Trophoblast cell (in vitro differentiated cells and primary cell): ENCODE measurements around the gene RABEPK.

Experiments used
- DNase-seq, 2 donors: peaks; one replicate each; pipeline ENCODE4 v3.0.0-alpha.2; 2016
- H2AFZ ChIP-seq: 2 replicates; pipeline ENCODE4 v1.6.1; 2013; ENCODE audit warnings: low read length, moderate library complexity, mild to moderate bottlenecking; ENCODE audit not compliant: insufficient read depth, poor library complexity
- H2AK5ac ChIP-seq: 2 replicates; pipeline ENCODE4 v1.6.1; 2013; ENCODE audit warnings: mild to moderate bottlenecking, low read length
- H2BK120ac ChIP-seq: 2 replicates; pipeline ENCODE4 v1.6.1; 2013; ENCODE audit warnings: low read length, mild to moderate bottlenecking, moderate library complexity; ENCODE audit not compliant: insufficient read depth, poor library complexity
- H2BK12ac ChIP-seq: 2 replicates; pipeline ENCODE4 v1.6.1; 2013; ENCODE audit warnings: mild to moderate bottlenecking, low read length, moderate library complexity
- H2BK5ac ChIP-seq: 2 replicates; pipeline ENCODE4 v1.6.1; 2013; ENCODE audit warnings: low read length, low read depth, moderate library complexity, mild to moderate bottlenecking; ENCODE audit not compliant: poor library complexity
- H3K14ac ChIP-seq: 2 replicates; pipeline ENCODE4 v1.6.1; 2013; ENCODE audit warnings: mild to moderate bottlenecking, low read length
- H3K18ac ChIP-seq: 2 replicates; pipeline ENCODE4 v1.6.1; 2013; ENCODE audit warnings: mild to moderate bottlenecking, low read length
- H3K23ac ChIP-seq: 2 replicates; pipeline ENCODE4 v1.6.1; 2013; ENCODE audit warnings: low read length
- H3K27ac ChIP-seq: 2 replicates; pipeline ENCODE4 v1.5.1; 2013; ENCODE audit warnings: low read depth, mild to moderate bottlenecking, inconsistent platforms, low read length, moderate library complexity
- H3K27me3 ChIP-seq: 2 replicates; pipeline ENCODE4 v1.6.1; 2013; ENCODE audit warnings: inconsistent platforms, mild to moderate bottlenecking, low read length, moderate library complexity; ENCODE audit not compliant: insufficient read depth
- H3K36me3 ChIP-seq, 2 experiments: 1 replicate in 1 of 2; 2 replicates in 1 of 2; pipeline ENCODE4 v1.6.1; 2013; ENCODE audit warnings: low read length in 2 of 2, mild to moderate bottlenecking in 2 of 2, moderate library complexity in 1 of 2; ENCODE audit not compliant: insufficient read depth in 2 of 2, control insufficient read depth in 1 of 2
- H3K4ac ChIP-seq: 2 replicates; pipeline ENCODE4 v1.6.1; 2013; ENCODE audit warnings: low read depth, mild to moderate bottlenecking, low read length, moderate library complexity
- H3K4me1 ChIP-seq, 2 experiments: 1 replicate in 1 of 2; 2 replicates in 1 of 2; pipeline ENCODE4 v1.6.1; 2013; ENCODE audit warnings: low read length in 2 of 2, mild to moderate bottlenecking in 2 of 2, moderate library complexity in 1 of 2; ENCODE audit not compliant: insufficient read depth in 2 of 2, control insufficient read depth in 1 of 2
- H3K4me2 ChIP-seq: 2 replicates; pipeline ENCODE4 v1.6.1; 2013; ENCODE audit warnings: inconsistent platforms, mild to moderate bottlenecking, low read length, moderate library complexity
- H3K4me3 ChIP-seq: 2 replicates; pipeline ENCODE4 v1.5.1; 2013; ENCODE audit warnings: mild to moderate bottlenecking, low read depth, low read length, inconsistent platforms
- H3K79me1 ChIP-seq: one replicate; pipeline ENCODE4 v1.6.1; 2013; ENCODE audit warnings: low read length
- H3K79me2 ChIP-seq: 2 replicates; pipeline ENCODE4 v1.6.1; 2013; ENCODE audit warnings: low read length, mild to moderate bottlenecking; ENCODE audit not compliant: control insufficient read depth, insufficient read depth, poor library complexity
- H3K9ac ChIP-seq: 2 replicates; pipeline ENCODE4 v1.6.1; 2013; ENCODE audit warnings: mild to moderate bottlenecking, low read length
- H3K9me3 ChIP-seq: 2 replicates; pipeline ENCODE4 v1.6.1; 2013; ENCODE audit warnings: low read depth, mild to moderate bottlenecking, control low read depth, inconsistent platforms, low read length; ENCODE audit not compliant: insufficient read depth
- H4K12ac ChIP-seq: 2 replicates; pipeline ENCODE4 v1.6.1; 2013; ENCODE audit warnings: low read depth, mild to moderate bottlenecking, low read length, moderate library complexity
- H4K8ac ChIP-seq: 2 replicates; pipeline ENCODE4 v1.6.1; 2013; ENCODE audit warnings: low read depth, mild to moderate bottlenecking, low read length, moderate library complexity
- H4K91ac ChIP-seq: one replicate; pipeline ENCODE4 v1.6.1; 2013; ENCODE audit warnings: low read depth, mild to moderate bottlenecking, low read length, moderate library complexity
- WGBS: extraction: QIAGEN DNeasy Blood & Tissue Kit; methylation state at CpG from one replicate; pipeline ENCODE4 v1.1.7; 2013; ENCODE audit warnings: missing lambda C conversion rate; ENCODE audit not compliant: insufficient read length, insufficient coverage; ENCODE audit errors: extremely low coverage; 5-methylcytosine and 5-hydroxymethylcytosine counted together

The RABEPK gene

DNA sequence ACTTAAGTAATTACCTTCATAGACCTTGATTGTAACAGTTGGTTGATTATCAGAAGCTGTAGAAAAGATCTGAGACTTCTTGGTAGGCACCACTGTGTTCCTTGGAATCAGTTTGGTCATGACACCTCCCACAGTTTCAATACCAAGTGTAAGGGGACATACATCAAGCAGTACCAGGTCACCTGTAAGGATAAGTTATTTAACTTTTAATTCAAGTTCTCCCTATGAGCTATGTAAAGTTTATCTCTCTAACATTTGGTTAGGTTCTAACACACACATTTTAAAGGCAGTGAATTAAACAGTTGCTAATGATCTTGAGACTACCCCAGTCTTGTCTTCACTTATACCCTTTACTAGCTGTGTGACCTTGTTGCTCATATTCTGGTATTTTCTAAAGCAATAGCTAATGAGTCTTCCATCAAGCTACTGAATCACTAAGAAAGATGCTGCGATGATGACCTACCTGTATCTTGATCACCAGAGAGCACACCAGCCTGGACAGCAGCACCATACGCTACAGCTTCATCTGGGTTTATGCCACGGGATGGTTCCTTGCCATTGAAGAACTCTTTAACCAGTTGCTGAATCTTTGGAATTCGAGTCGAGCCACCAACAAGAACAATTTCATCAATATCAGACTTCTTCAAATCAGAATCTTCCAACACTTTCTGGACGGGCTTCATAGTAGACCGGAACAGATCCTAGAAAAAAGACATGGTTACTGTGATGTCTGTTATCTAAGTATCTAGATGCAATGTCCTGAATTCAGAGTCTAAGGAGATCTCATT lies 38.0 kb downstream of the RABEPK start:
- Histone ChIP-seq H3K4me3 (no peak overlapping the region), H2BK5ac (no peak overlapping the region), H3K36me3 (peaks cover 21 to 39% of the 10 kb centered on the region in 2 experiments), H3K9me3 (no peaks in the 10 kb centered on the region), H2BK12ac (no peak overlapping the region), H4K91ac (no peak overlapping the region), H2AFZ (no peak overlapping the region), H3K14ac (no peak overlapping the region), H3K4me1 (peaks cover 8 to 10% of the 10 kb centered on the region in 2 experiments), H4K12ac (no peak overlapping the region), H3K27me3 (no peaks in the 10 kb centered on the region), H4K8ac (no peak overlapping the region), H3K23ac (no peak overlapping the region), H3K4ac (peak overlapping the region; percentile 39), H3K79me1 (peaks cover 11% of the 10 kb centered on the region), H2BK120ac (no peak overlapping the region), H2AK5ac (no peak overlapping the region), H3K4me2 (peak overlapping the region; percentile 45), H3K18ac (no peak overlapping the region), H3K79me2 (peaks cover 13% of the 10 kb centered on the region), H3K27ac (no peak overlapping the region), H3K9ac (no peak overlapping the region)
- no peak for DNase-seq
- no CpG with 5 or more reads among the region's 7 CpGs for WGBS

- H3K4me3 ChIP-seq = peak overlapping the region; percentile 25
- no peak overlapping the region for H2BK120ac ChIP-seq
- no peaks in the 10 kb centered on the region for H3K9me3 ChIP-seq
- H3K18ac ChIP-seq = no peak overlapping the region
- no peaks in the 10 kb centered on the region for H3K27me3 ChIP-seq
- H2BK5ac ChIP-seq = no peak overlapping the region
- H3K79me2 ChIP-seq = peaks cover 13% of the 10 kb centered on the region
- no peak for DNase-seq
- peaks cover 8 to 10% of the 10 kb centered on the region in 2 experiments for H3K4me1 ChIP-seq
- no peak overlapping the region for H2AFZ ChIP-seq
- no peak overlapping the region for H4K8ac ChIP-seq
- H4K91ac ChIP-seq = no peak overlapping the region
- no peak overlapping the region for H2AK5ac ChIP-seq
- H4K12ac ChIP-seq = no peak overlapping the region
- H3K79me1 ChIP-seq = peaks cover 11% of the 10 kb centered on the region
- no peak overlapping the region for H3K27ac ChIP-seq
- no peak overlapping the region for H2BK12ac ChIP-seq
- no peak overlapping the region for H3K9ac ChIP-seq
- H3K4ac ChIP-seq = peak overlapping the region; percentile 49
- H3K14ac ChIP-seq = no peak overlapping the region
- peaks cover 21 to 39% of the 10 kb centered on the region in 2 experiments for H3K36me3 ChIP-seq
- WGBS = no CpG with 5 or more reads among the region's 14 CpGs
- peak overlapping the region; percentile 45 for H3K4me2 ChIP-seq
- H3K23ac ChIP-seq = no peak overlapping the region
Observed at GRCh38 chr9:125238915-125239446, 38.6 kb downstream of the RABEPK start.

- Histone ChIP-seq H3K4me2 (peak overlapping the region; percentile 69), H3K27me3 (no peaks in the 10 kb centered on the region), H2AK5ac (no peak overlapping the region), H3K23ac (no peak overlapping the region), H3K79me1 (peaks cover 11% of the 10 kb centered on the region), H4K91ac (no peak overlapping the region), H3K36me3 (peaks cover 20 to 39% of the 10 kb centered on the region in 2 experiments), H2BK5ac (no peak overlapping the region), H4K8ac (no peak overlapping the region), H3K4me1 (peaks cover 8 to 10% of the 10 kb centered on the region in 2 experiments), H3K9ac (no peak overlapping the region), H3K18ac (no peak overlapping the region), H2AFZ (no peak overlapping the region), H3K9me3 (no peaks in the 10 kb centered on the region), H2BK12ac (no peak overlapping the region), H3K27ac (no peak overlapping the region), H3K79me2 (peaks cover 13% of the 10 kb centered on the region), H2BK120ac (no peak overlapping the region), H3K4me3 (peak overlapping the region; percentile 91), H3K4ac (peak overlapping the region; percentile 49), H4K12ac (no peak overlapping the region), H3K14ac (no peak overlapping the region)
- DNase-seq = peak in 1 of 2 donors; percentile 13
- no CpG with 5 or more reads among the region's 8 CpGs for WGBS
Observed at GRCh38 chr9:125239631-125240597, 39.6 kb downstream of the RABEPK start.

GRCh38 chr9:125240649-125240999 lies 40.3 kb downstream of the RABEPK start:
- peaks cover 8 to 10% of the 10 kb centered on the region in 2 experiments for H3K4me1 ChIP-seq
- peak overlapping the region; percentile 64 for H4K91ac ChIP-seq
- peak; percentile 19 to 56 for DNase-seq
- H3K4me3 ChIP-seq = peak overlapping the region; percentile 91
- H4K12ac ChIP-seq = peak overlapping the region; percentile 10
- peak overlapping the region; percentile 48 for H3K14ac ChIP-seq
- peak overlapping the region; percentile 49 for H3K27ac ChIP-seq
- H4K8ac ChIP-seq = peak overlapping the region; percentile 77
- peaks cover 13% of the 10 kb centered on the region for H3K79me2 ChIP-seq
- peak overlapping the region; percentile 37 for H3K4ac ChIP-seq
- H3K9me3 ChIP-seq = no peaks in the 10 kb centered on the region
- peak overlapping the region; percentile 1 for H2BK5ac ChIP-seq
- WGBS = no CpG with 5 or more reads among the region's 33 CpGs
- H3K36me3 ChIP-seq = peaks cover 17 to 36% of the 10 kb centered on the region in 2 experiments
- peak overlapping the region; percentile 74 for H2AFZ ChIP-seq
- no peak overlapping the region for H3K23ac ChIP-seq
- H2BK12ac ChIP-seq = no peak overlapping the region
- no peaks in the 10 kb centered on the region for H3K27me3 ChIP-seq
- peak overlapping the region; percentile 73 for H2AK5ac ChIP-seq
- H3K9ac ChIP-seq = peak overlapping the region; percentile 79
- peak overlapping the region; percentile 69 for H3K4me2 ChIP-seq
- peaks cover 11% of the 10 kb centered on the region for H3K79me1 ChIP-seq
- peak overlapping the region; percentile 91 for H3K18ac ChIP-seq
- peak overlapping the region; percentile 69 for H2BK120ac ChIP-seq
